Dermis lymphatic vessel endothelial cell (primary cell): ENCODE measurements around the gene GLIPR2. TPM values are rescaled to one million over a fixed set of nuclear protein-coding genes. Genes with fewer than 3 reads are reported as not detected.

ENCODE experiments used
- total RNA-seq: library from RNA; depleted of rRNA; stranded (reverse); fragments of >200 nt; gene quantifications from 2 replicates; pipeline ENCODE4 v1.2.1, GENCODE V29; 2014

Gene GLIPR2
- total RNA-seq = 80.9 and 112 TPM in 2 replicates

GRCh38 chr9:36136272-36136893 is at the start of gene GLIPR2:
Gene GLIPR2 (plus strand): TSS chr9:36136733. CDS start chr9:36136779, 46 bp downstream.

GRCh38 chr9:36169166-36169565 is 32.6 kb downstream of the GLIPR2 start, which contains the start of gene CCIN:
Gene CCIN (plus strand): TSS chr9:36169388. CDS start chr9:36169503, 115 bp downstream.

GRCh38 chr9:36190388-36191289 is 54.1 kb downstream of the GLIPR2 start, which contains the start of gene CLTA:
Gene CLTA (plus strand): TSS chr9:36190921. CDS start chr9:36191057, 136 bp downstream.

Other genes starting within 250 kb of the GLIPR2 start
- 0.43 and 0.98 TPM in 2 replicates for gene HRCT1, start 230.5 kb upstream of the GLIPR2 start, total RNA-seq
- gene SPAAR, start 227.2 kb upstream of the GLIPR2 start, total RNA-seq = 1.0 and 1.4 TPM in 2 replicates
- gene OR2S2, start 178.6 kb upstream of the GLIPR2 start, total RNA-seq = not detected in 2 replicates
- 29.6 and 29.9 TPM in 2 replicates for gene RECK, start 99.8 kb upstream of the GLIPR2 start, total RNA-seq
- gene CCIN, start 32.7 kb downstream of the GLIPR2 start, total RNA-seq = 0.09 and 0.11 TPM in 2 replicates
- gene CLTA, start 54.2 kb downstream of the GLIPR2 start, total RNA-seq = 220 and 275 TPM in 2 replicates
- 9.9 and 11.9 TPM in 2 replicates for gene GNE, start 121.7 kb downstream of the GLIPR2 start, total RNA-seq